ENCODE data around the gene SHLD1.
A peak's percentile ranks its signal among the peaks of the same experiment; 100 is the strongest.
"Not testable (repeated sequence)": the region's sequence is repeated elsewhere in the genome, so short reads cannot be mapped to it uniquely, and the experiment has no call there.

Gene SHLD1

GRCh38 chr20:5781798-5782750 is 31.9 kb downstream of the SHLD1 start:
- DNase-seq = no peak

DNA sequence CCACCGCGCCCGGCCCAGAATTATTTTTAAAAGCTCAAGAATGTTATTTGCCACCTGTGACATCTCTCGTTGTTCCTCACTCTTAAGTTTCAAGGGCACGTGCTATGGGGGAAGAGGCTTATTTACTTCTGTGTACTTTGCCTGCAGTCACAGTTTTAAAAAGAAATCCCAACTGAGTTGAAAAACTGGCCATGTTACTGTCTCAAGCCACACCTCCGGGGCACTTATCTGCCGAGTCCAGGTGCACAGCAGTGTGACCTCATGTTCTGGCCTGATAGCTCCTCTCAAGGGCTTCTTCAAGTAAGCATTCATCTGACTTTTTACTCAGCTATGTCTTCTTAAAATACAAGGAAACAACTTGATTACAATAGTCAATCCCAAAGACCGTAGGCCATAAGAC is 34.5 kb downstream of the SHLD1 start:
- no peak for DNase-seq

- DNase-seq = no peak
These were observed 34.9 kb downstream of the SHLD1 start for GRCh38 chr20:5785146-5785545.

- peak in 2 of 3 experiments; percentile 5 to 48 for DNase-seq
These were observed 37.0 kb downstream of the SHLD1 start for GRCh38 chr20:5786930-5787795.

DNA sequence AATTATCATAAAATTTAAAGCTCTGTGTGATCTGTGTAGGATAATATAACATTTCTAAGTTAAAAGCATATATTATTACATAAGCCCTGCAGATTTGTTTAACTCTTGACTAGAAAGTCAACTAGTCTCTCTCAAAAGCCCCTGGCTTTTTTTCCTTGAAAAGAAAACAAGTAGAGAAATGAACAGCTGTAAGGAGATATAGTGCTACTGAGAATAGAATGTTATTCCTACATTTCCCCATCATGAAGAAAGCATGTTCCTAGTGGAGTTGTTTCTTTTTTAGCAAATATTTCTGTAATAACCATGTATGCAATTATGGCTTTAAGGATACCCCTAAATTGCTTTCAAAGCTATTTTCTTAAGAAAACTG is 37.6 kb downstream of the SHLD1 start:
- no peak for DNase-seq

DNA sequence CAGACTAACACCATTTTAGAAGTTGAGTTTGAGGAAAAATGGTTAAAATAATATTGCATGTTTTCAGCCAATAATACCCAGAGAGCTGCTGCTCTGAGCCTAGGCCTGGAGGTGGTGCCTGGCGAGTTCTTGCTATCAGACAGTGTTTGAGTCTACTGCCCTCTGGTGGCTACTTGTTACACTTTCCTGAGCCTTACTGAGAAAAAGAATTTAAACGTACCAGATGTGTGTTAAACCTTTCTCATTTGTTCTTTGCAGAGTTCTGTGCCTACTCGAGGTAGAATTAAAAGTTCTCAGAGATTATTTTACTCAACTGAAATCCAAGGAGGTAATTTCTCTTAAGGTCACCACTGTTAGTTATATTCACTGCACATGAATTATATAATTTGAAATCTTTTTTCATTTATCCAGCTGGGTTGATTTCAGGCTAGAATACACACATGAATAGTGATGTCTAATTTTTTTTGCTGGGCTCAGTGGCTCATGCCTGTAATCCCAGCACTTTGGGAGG is 38.2 kb downstream of the SHLD1 start:
- peak; percentile 73 to 94 (median 90) for DNase-seq

DNA sequence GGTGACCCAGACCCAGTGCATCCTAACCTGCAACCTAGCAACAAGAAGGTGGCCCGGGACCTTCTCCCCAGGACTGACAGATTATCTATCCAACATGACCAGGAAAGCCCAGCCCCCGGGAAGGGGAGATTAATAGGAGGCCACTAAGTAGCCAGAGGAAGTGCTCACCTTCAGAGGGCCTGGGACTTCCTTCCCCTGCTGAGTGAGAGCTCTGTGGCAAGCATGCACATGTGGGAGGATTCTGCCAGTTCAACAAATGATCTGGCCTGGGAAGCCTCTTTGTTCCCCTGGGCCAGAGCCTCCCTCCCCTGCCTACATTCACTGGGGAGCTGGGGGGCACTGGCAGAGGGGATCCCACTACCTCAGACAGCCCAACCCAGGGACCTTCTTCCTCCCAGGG is 39.6 kb downstream of the SHLD1 start:
- DNase-seq = no peak

- no peak for DNase-seq
These were observed 43.7 kb downstream of the SHLD1 start for GRCh38 chr20:5793916-5794315.

- DNase-seq = no peak
These were observed 46.3 kb downstream of the SHLD1 start for GRCh38 chr20:5796331-5797040.

DNA sequence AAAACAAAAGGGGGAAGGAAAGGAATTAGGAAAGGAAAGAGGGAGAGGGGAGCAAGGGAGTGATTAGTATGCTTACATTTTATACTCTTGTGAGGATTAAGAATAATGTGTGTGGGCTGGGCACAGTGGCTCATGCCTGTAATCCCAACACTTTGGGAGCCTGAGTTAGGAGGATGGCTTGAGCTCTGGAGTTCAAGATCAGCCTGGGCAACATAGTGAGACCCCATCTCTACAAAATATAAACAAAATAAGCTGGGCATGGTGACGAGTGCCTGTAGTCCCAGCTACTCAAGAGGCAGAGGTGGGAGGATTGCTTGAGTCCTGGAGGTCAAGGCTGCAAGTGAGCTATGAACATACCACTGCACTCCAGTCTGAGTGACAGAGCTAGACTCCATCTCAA is 47.0 kb downstream of the SHLD1 start:
- DNase-seq = no peak

DNA sequence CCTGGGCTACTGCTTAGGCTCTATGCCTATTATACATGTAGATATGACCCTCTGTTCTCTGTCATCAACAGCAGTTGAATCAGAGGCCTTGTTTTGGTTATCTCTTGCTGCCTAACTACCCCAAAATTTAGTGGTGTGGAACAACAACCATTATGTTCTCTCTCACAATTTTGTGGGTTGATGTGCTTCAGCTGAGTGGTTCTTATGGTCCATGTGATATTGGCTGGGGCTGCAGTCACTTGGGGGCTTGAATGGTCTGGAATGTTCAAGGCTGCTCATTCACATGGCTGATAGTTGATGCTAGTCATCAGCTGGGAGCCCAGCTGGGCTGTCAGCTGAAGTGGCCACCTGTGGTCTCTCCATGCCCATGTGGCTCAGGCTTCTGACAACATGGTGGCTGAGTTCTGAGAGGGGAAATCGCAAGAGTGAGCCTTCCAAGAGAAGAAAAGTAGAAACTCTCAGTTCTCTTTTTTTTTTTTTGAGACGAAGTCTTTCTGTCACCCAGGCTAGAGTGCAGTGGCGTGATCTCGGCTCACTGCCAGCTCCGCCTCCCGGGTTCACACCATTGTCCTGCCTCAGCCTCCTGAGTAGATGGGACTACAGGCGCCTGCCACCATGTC is 47.8 kb downstream of the SHLD1 start:
- DNase-seq = peak in 1 of 3 experiments; percentile 10

- not testable (repeated sequence) for DNase-seq
These were observed 53.6 kb downstream of the SHLD1 start for GRCh38 chr20:5803754-5804303.

DNA sequence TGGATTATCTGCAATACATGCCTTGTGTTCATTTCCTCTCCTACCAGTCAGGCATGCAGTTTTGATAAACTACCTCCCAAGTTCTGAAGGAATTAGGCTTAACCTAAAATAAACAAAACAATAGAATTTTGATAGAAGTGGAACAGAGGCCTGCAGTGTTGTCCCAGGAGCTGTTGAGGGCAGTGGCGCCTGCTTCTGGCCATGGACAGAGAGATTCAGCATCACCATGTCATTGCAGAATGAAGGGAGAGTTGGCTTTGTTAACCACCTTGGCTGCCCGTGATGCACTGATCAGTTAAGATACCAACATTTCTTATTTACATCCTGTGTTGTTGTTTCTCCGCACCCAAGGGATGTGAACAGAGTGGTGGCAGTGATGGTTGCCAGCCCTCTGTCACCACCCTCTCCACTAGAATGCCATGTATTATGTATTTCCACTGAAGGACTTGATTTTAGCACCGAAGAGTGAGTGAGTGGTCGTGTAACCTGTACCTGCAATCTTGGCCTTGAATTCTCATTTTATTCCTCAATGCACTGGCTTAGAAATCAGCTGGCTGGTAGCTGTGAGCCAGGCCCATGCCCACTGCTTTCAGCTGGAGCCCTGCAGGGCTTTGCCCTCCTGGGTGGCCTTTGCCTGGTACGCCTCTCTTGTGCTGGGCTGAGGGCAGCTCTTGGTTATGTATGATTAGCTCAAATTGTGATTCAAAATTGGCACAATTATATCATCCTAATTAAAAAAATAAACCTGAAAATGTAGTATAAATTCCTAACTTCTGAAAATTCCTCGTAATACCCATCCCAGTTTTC is 56.5 kb downstream of the SHLD1 start:
- DNase-seq = no peak

- DNase-seq = no peak
These were observed 57.2 kb downstream of the SHLD1 start for GRCh38 chr20:5807431-5807830.

GRCh38 chr20:5808901-5809300 is 58.7 kb downstream of the SHLD1 start:
- no peak for DNase-seq

- no peak for DNase-seq
These were observed 59.3 kb downstream of the SHLD1 start for GRCh38 chr20:5809495-5809894.

DNA sequence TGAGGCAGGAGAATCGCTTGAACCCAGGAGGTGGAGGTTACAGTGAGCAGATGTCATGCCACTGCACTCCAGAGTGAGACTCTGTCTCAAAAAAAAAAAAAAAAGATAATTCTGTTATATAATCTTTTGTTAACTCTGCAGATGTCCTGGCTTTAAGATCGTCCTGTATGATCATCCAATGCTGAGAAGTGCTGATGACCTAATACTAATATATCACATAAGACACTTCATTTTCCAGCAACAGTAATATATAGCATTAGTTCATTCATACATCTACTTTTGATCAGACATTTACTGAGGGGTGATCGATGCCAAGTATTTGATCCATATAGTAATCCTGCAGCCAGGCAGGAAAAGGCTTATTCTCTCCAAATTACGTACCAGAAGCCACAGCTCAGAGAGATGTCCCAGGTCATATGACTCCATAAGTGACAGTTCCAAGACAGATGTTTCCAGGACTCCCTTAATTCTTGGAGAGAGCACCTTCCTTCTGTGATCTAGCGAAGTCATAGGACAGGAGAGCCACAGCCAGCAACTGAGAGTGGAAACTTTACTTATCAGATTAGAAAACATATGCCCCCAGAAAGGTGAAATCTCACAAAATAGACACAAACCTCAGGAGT is 60.7 kb downstream of the SHLD1 start:
- DNase-seq = no peak

DNA sequence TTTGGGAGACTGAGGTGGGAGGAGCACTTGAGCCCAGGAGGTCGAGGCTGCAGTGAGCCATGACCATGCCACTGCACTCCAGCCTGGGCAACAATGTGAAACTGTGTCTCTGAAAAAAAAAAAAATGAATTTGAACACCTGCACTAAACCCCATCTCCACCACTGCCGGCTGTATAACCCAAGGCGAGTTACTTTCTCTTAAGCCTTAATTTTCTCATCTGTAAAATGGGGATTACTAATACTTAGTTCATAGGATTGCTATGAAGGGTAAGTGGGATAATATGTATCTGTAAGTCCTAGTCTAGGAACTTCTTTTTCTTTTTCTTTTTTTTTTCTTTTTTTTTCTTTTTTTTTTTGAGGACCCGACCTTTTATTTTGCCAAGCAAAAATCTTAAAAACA is 61.5 kb downstream of the SHLD1 start:
- DNase-seq = no peak

DNA sequence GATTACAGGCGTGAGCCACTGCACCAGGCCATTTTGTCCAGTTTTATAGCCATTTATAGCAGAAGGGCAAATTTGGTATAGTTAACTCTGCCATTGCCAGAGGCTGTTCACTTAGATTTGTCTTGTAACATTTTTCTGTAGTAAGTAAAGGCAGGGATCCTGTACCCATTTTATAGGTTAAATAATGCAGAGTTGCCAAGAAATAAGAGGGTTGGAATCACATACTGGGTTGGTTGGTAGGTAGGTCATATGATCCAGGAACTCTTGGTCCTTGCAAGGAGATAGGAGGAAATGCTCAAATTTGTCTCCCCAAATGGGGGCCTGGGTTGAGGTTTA is 68.1 kb downstream of the SHLD1 start:
- DNase-seq = no peak

- no peak for DNase-seq
These were observed 70.5 kb downstream of the SHLD1 start for GRCh38 chr20:5820738-5821137.

GRCh38 chr20:5821627-5822215 is 71.5 kb downstream of the SHLD1 start:
- DNase-seq = no peak

Measured in NCI-H1417 (cell line).